Coronary artery (tissue), 2 donors: Measurements from ENCODE around the gene LDHD.
A peak's percentile ranks its signal among the peaks of the same experiment; 100 is the strongest.

Experiments
- DNase-seq: peaks from one replicate; pipeline ENCODE4 v3.0.0-alpha.2; 2017; ENCODE audit warnings: low spot score
- H3K27ac ChIP-seq, 2 donors: fragments of 200-600 bp; sonication (generic); one replicate each; pipeline ENCODE4 v1.5.1; 2016 to 2019
- H3K4me3 ChIP-seq: fragments of 200-600 bp; sonication (generic); 2 replicates; pipeline ENCODE4 v1.5.1; 2016; ENCODE audit warnings: mild to moderate bottlenecking, moderate library complexity
- CTCF ChIP-seq: fragments of 200-600 bp; sonication (generic); IDR thresholded peaks from one replicate; pipeline ENCODE4 v1.5.1; 2019; ENCODE audit warnings: antibody characterized with exemption

LDHD gene

GRCh38 chr16:75116081-75116910 lies at the start of gene LDHD:
Gene LDHD (minus strand): TSS chr16:75116780. CDS start chr16:75116720, 60 bp downstream.
- H3K4me3 ChIP-seq, result peak within 1 kb of the TSS; percentile 77
- peak; percentile 90 for DNase-seq
- no peak for TF ChIP-seq CTCF
- peak within 1 kb of the TSS; percentile 8 to 69 for H3K27ac ChIP-seq

GRCh38 chr16:75160386-75160785 lies 43.8 kb upstream of the LDHD start:
- DNase-seq, result no peak
- Histone ChIP-seq H3K27ac (no peak overlapping the region), H3K4me3 (no peak overlapping the region)
- no peak for TF ChIP-seq CTCF

GRCh38 chr16:75152635-75153034 lies 36.1 kb upstream of the LDHD start:
- H3K4me3 ChIP-seq, result no peak overlapping the region
- no peak for TF ChIP-seq CTCF
- H3K27ac ChIP-seq, result no peak overlapping the region
- no peak for DNase-seq

GRCh38 chr16:75151798-75152197 lies 35.2 kb upstream of the LDHD start:
- TF ChIP-seq CTCF, result no peak
- no peak for DNase-seq
- H3K4me3 ChIP-seq, result no peak overlapping the region
- no peak overlapping the region for H3K27ac ChIP-seq

GRCh38 chr16:75148311-75149195 lies 32.0 kb upstream of the LDHD start, which contains the start of gene ZFP1:
Gene ZFP1 (plus strand): TSS chr16:75148524. CDS start chr16:75152952, 4,428 bp downstream.
- H3K4me3 ChIP-seq, result peak within 1 kb of the TSS; percentile 91
- TF ChIP-seq CTCF, result no peak
- DNase-seq, result peak; percentile 94
- peak within 1 kb of the TSS; percentile 92 to 96 for H3K27ac ChIP-seq

DNA sequence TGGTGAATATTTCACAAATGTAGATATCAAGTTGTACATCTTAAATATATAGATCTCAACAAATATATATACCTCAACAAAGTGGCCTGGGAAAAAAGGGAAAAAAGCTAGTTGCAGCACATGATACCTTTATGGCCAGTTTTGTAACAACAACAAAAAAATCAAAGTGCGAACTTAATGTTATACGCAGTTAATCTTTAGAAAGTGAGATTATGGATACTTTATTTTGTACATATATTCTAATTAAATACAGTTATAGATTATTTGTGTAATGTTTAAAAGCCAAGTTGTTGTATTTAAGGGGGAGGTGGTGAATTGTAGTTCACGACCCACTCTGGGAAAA lies 31.4 kb upstream of the LDHD start:
- H3K27ac ChIP-seq, result peak overlapping the region in 1 of 2 donors; percentile 96
- DNase-seq, result no peak
- peak overlapping the region; percentile 91 for H3K4me3 ChIP-seq
- no peak for TF ChIP-seq CTCF
